IPS DF 4.7 (cell line): ENCODE data around the gene TCP11L1.
A peak's percentile ranks its signal among the peaks of the same experiment; 100 is the strongest.
"Not testable (repeated sequence)": the region's sequence is repeated elsewhere in the genome, so short reads cannot be mapped to it uniquely, and the experiment has no call there.

Experiments
- DNase-seq: peaks from one replicate; pipeline ENCODE4 v3.0.0-alpha.2; 2013; ENCODE audit warnings: low spot score; ENCODE audit errors: extremely low read depth

TCP11L1 gene

DNA sequence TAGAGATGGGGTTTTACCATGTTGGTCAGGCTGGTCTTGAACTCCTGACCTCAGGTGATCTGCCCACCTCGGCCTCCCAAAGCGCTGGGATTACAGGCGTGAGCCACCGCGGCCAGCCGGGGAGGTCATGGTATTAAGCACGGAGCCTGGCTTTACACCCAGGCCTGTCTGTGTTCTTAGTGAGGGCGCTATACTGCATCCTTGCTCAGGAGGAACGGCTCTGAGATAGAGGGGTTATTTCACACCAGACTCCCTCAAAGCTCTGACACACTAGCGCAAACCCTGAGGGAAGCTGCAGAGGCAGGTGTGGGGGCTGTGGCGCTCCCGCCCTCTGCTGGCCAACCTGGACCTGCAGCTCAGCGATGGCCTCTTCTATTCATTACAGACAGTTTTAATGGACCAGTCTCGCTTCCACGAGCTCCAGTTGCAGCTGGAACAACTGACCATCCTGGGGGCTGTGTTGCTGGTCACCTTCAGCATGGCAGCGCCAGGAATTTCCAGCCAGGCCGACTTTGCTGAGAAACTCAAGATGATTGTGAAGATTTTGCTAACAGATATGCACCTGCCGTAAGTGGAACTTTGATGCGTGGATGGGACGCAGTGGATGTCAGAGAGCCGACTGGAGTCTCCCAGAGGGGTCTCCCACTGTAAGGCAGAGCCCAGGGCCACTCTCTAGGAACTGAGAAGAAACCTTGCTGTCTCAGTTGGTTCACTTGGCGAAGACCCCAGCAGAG is 26.2 kb downstream of the TCP11L1 start:
- peak; percentile 53 for DNase-seq

DNA sequence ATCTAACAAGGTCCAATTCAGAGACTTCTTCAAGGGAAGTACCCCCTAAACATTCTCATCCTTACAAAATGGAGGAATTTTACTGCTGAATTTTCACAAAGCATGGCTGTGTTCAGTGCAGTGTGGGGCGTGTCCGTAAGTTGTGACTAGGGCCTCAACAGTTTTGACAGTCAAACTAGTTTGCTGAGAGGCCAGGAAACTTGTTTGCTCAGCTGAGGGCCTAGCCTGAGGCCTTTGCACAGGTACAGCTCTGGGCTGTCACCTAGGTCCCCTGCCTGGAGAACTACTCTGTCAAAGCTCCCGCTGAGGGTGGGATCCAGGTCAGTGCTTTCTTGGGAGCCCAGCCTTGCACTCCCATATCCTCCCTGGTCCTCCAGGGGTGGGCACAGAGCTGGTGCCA is 27.9 kb downstream of the TCP11L1 start:
- no peak for DNase-seq

GRCh38 chr11:33068611-33069340 is 29.4 kb downstream of the TCP11L1 start:
- peak; percentile 7 for DNase-seq

GRCh38 chr11:33072465-33072864 is 33.1 kb downstream of the TCP11L1 start:
- DNase-seq, result no peak

GRCh38 chr11:33083918-33084317 is 44.5 kb downstream of the TCP11L1 start:
- no peak for DNase-seq

GRCh38 chr11:33086017-33086416 is 46.6 kb downstream of the TCP11L1 start:
- no peak for DNase-seq

GRCh38 chr11:33089776-33090175 is 50.4 kb downstream of the TCP11L1 start:
- DNase-seq, result no peak

DNA sequence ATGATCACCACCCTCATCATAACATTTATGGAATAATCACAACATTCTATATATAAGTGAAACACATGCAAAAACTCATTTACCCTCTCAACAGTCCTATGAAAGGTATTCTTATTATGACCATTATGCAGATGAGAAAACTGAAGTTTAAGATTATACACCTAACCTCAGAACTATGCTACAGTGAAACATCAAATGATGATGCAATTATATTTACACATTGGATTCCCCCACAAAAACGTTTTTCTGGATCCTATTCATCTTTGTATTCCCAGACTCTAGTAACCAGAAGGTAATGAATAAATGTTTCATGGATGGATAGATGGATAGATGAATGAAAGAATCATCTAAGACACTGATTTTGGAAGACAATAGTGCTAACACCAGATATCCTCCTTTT is 54.8 kb downstream of the TCP11L1 start:
- no peak for DNase-seq

GRCh38 chr11:33103836-33104235 is 64.5 kb downstream of the TCP11L1 start:
- DNase-seq, result no peak

DNA sequence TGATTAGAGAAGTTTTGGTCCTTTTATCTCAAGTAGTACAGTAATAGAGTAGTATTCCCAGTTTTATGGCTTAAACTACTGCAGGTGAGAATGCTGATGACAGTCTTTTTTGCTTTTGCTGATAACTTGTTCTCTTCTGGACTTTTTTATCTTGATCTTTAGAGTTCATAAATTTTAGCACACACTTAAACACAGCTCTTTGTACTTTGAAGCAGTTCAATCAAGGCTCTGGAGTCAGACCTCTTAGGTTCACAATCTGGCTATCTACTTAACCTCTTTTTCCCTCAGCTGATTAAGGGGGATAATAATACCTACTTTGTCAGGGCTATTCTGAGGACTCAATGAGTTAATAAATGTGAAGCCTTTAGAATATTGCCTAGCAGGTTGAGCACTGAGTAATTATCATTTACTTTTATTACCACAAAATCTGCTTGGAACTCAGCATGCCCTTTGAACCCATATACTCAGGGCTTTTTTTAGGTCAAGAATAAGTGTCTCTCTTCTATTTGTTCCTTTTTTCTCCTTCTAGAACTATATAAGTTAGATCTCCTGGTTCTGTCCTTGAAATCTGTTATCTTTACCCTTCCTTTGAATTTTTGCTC is 70.0 kb downstream of the TCP11L1 start:
- DNase-seq, result no peak

- DNase-seq, result no peak
Measured at GRCh38 chr11:33110083-33110482, 70.7 kb downstream of the TCP11L1 start.

GRCh38 chr11:33116535-33116934 is 77.2 kb downstream of the TCP11L1 start:
- DNase-seq, result no peak

DNA sequence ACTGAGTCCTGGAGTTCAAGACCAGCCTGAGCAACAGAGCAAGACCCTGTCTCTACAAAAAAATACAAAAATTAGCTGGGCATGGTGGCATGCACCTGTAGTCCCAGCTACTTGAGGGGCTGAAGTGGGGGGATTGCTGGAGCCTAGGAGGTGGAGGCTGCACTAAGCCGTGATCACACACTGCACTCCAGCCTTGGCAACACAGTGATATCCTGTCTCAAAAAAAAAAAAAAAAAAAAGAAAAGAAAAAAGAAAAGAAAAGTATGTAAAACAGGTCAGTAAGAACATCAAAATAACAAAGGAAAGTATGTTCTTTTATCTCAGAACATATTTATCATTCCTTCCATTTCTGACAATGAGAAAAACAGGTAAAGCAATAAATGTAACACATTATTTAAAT is 83.3 kb downstream of the TCP11L1 start:
- DNase-seq, result not testable (repeated sequence)
